IPS-NIHi11 (cell line): ENCODE measurements around the gene ACAP1.
"Not testable (repeated sequence)": the region's sequence is repeated elsewhere in the genome, so short reads cannot be mapped to it uniquely, and the experiment has no call there.

Experiments
- DNase-seq: peaks from one replicate; pipeline ENCODE4 v3.0.0; 2012; ENCODE audit warnings: mixed read lengths, low spot score

ACAP1 gene

DNA sequence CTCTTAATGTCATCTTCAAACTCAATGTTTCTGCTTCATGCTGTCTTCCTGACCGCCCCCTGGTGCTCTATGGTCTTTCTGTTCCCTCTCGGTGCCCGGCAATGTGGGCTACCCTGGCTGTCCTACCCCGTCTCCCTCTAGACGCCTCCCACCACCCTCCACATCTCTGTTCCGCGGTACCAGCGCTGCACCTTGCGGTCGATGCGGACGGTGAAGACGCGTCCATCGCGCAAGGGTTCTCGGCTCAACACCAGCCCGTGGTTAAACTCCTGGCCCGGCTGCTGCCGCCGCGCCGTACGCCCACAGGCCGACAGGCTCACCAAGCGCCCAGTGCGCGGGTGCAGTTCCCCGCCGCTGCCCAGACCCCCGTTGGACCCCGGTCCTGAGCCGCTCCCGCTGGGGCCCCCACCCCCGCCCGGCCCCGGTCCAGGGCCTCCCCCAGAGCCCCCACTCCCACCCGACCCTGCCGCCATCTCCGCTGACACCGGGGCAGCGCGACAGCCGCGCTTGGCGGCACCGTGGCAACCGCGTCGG lies 7.4 kb upstream of the ACAP1 start, which contains the start of gene NEURL4:
Gene NEURL4 (minus strand): TSS at position 496 of the 534 bp plus-strand sequence. CDS start 23 bp downstream, at position 473.
- no peak for DNase-seq

DNA sequence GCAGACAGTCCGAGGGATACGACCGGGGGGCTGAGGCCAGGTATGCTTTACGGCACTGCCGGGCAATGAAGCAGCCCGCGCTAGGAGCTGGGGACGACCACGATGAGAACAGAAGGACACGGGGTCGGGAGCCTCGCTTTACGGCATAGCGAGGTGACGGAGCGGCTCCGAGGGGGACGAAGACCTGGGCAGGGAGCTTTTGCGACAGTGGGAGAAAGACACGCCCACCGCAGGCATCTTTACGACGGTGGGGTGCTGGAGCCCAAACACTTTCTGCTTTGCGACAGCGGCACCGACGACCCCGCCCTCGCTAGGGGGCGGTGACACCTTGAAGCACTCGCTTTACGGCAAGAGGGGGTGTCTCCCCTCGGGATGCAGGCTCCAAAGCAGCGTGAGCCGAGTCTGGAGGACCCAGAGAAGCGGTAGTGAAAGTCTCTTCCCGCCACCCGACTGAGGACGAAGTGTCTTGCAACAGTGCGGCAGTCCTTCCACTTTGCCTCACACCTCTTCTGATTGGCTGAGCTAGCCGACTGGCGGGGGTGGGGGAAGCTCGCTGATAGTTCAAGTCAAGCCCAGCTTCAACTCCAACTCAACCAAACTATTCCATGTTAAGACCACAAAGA lies 6.8 kb upstream of the ACAP1 start:
- peak; percentile 99 for DNase-seq

DNA sequence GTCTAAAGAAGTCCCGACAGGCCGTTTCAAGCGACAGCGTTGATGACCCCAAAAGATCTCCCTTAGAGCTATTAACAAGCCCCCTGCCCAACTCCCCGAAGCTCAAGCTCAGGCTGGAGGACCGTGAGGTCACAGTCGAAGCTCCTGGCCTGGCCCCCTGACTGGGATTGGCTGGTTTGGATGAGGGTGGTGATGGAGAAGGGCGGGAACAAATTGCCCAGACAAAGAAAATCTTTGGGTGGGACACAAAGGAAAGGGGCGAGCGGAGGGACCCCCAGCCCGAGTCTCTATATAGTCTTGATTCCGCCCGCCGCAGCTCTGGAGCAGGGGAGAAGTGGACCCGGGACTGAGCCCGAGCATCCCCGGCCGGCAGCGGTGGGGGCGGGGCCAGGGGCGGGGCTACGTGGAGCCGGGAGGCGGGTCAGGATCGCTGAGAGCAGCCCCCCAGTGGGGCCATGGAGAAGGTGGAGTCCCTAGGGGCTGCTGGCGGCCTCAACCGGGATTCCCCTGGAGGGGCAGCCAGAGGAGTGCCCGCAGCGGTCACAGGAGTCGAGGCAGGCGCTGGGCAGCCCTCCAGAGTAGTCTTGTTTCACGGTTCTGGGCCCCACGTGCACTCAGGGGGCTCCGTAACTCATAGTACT lies 6.2 kb upstream of the ACAP1 start:
- DNase-seq = peak; percentile 92

DNA sequence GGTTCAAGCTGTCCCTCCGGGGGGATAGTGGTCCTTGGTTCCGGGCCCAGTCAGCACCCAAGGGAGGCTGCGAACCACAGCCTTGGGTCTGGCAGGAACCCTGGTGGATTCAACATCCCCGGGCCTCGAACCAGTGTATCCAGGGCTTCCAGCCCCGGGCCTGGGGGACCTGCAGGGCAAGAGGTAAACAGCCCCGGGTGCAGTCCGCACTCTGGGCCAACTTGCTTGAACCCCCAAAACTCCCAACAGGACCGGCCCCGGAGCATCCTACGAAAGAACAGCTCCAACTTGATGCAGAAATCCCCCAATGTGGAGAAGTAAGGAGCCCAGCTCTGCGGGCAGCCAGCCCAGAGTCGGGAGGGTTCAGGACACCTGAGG lies 5.7 kb upstream of the ACAP1 start:
- DNase-seq = no peak

DNA sequence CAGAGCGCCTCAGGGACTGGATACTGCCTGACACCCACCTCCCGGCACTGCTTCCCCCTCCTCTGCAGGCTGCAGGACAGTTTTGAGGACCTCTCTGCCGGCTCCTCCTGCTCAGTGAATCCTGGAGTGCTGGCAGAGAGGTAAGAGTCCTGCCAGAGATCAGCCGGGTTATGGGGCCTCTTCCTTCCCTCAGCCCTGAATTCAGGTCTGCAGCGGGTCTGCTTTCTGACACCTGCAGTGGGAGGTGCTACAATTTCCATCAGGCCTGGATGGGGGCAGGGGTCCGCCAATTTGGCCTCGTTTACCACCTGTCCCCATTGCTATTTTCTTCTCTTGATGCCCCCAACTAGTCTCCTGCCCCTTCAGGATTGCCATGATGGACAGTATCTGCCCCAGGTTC lies 4.2 kb upstream of the ACAP1 start:
- no peak for DNase-seq

DNA sequence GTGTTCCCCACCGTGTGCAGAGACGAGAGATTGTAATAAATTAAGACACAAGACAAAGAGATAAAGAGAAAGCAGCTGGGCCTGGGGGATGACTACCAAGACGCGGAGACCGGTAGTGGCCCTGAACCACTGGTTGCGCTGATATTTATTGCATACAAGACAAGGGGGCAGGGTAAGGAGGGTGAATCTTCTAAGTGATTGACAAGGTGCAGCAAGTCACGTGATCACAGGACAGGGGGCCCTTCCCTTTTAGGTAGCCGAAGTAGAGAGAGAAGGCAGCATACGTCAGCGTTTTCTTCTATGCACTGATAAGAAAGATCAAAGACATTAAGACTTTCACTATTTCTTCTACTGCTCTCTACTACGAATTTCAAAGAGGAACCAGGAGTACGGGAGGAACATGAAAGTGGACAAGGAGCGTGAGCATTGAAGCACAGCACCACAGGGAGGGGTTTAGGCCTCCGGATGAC lies 3.7 kb upstream of the ACAP1 start:
- not testable (repeated sequence) for DNase-seq

DNA sequence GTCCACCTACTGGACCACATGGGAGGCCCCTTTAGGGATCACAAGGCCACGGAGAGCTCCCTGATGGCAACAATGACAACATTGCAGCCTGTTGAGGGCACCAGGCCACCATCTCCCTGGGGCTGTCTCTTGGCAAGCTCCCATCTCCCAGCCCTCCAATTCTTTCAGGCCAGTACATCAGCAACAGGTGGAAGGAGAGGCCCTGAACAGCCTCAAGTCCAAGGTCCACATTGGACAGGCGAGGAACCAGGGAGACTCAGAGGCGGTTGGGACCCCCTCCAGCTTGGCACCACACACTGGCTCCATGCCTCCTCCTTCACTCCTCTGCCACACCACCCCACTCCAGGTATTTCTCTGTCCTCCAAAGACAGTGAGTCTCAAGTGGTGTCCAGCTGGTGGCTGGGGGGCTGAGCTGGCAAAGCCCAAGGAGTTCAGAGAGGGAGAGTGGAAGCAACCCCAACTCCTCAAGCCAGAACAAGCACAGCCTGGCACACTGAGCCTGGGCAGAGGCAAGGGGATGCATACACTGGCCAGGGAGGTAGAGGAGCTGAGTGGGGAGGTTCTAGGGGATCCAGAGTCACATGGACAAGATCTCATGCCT lies 1.3 kb upstream of the ACAP1 start:
- DNase-seq = no peak

DNA sequence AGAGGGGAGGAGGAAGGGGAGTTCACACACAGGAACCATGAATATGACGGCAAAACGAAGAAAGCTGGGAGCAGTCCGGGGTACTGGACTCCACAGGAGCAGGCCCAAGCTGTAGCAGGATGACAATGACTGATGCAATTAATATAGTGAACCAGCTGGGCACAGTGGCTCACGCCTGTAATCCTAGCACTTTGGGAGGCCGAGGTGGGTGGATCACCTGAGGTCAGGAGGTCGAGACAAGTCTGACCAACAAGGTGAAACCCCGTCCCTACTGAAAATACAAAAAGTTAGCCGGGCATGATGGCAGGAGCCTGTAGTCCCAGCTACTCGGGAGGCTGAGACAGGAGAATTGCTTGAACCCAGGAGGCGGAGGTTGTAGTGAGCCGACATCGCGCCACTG lies 564 bp upstream of the ACAP1 start:
- not testable (repeated sequence) for DNase-seq

DNA sequence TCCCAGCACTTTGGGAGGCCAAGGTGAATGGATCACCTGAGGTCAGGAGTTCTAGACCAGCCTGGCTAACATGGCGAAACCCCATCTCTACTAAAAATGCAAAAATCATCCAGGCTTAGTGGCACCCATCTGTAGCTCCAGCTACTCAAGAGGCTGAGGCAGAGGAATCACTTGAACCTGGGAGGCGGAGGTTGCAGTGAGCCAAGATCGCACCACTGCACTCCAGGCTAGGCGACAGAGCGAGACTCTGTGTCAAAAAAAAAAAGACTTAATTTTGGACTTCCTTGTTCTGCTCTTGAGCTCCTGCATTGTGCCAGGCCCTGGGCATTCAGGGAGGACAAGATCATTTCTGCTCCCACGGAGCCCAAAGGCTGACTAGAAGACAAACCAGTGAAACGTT lies 1.3 kb downstream of the ACAP1 start:
- DNase-seq = not testable (repeated sequence)

DNA sequence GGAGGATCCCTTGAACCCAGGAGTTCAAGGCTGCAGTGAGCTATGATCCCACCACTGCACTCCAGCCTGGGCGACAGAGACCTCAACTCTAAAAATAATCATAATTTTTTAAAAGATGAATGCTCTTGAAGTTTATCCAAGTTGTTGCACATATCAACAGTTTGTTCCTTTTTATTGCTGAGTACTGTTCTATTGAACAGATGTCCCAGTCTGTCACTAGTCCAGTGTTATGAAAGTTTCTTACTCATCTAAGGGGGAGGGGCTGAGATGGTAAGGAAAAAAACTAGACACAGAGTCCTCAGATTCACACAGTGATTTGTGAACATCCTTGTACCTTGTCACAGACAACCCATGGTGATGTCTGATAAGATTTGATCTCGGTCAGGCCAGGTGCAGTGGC lies 3.9 kb downstream of the ACAP1 start:
- DNase-seq = no peak

DNA sequence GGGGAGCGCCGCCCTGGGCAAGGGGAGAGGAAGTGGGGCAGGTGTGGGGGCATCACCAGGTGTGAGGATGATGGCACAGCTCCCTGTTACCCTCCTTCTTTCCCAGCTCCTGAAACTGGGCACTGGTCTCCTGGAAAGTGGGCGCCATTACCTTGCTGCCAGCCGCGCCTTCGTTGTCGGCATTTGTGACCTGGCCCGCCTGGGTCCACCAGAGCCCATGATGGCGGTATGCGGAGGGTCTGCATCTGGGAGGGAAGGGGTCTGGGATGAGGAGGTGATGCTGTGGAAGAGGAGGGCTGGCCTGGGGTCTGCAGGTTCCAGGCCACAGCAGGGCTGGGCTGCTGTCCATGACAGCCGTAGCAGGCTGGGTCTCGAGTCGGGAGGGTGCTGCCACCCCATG lies 5.5 kb downstream of the ACAP1 start:
- DNase-seq = no peak

DNA sequence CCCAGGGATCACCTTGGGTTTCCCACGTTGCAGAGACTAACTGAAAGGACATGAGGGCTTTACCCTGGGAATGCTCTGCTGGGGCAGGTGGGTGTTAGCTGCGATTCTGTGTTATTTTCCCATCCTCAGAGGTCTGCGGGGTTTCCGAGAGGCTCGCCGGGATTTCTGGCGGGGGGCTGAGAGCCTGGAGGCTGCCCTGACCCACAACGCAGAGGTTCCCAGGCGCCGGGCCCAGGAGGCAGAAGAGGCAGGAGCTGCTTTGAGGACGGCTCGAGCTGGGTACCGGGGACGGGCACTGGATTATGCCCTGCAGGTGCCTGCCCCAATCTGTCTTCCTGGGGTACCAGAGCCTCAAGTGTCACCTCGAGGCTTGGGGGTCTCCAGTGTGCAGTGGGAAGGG lies 6.9 kb downstream of the ACAP1 start:
- DNase-seq = no peak

DNA sequence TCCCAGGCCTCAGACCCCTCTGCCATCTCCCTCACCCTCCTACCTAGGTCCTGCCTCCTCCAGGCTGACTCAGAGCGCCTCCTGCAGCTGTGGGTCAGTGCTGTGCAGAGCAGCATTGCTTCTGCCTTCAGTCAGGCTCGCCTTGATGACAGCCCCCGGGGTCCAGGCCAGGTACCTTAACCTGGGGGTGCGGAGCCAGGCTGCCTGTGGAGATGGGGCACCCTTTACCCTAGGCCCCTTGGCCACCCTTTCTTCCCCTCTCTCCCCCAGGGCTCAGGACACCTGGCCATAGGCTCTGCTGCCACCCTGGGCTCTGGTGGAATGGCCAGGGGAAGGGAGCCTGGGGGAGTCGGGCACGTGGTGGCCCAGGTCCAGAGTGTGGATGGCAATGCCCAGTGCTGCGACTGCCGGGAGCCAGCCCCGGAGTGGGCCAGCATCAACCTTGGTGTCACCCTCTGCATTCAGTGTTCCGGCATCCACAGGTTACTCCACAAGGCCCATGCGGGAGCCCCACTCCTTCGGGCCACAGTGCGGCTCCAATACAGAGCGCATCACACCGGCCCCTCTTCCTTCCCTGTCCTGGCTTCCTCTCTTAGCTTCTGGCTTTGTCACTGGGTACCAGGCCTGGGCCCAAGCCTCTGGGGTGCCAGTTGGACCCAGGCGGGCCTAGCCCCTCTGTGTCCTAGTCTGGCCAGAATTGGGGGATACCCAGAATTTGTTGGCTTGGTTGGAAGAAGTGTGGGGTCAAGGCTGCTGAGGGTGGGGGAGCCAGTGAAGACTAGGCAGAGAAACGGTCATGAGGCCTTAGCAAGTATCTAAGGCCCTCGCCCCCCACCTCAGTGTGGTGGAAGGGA lies 10.7 kb downstream of the ACAP1 start:
- DNase-seq = no peak

DNA sequence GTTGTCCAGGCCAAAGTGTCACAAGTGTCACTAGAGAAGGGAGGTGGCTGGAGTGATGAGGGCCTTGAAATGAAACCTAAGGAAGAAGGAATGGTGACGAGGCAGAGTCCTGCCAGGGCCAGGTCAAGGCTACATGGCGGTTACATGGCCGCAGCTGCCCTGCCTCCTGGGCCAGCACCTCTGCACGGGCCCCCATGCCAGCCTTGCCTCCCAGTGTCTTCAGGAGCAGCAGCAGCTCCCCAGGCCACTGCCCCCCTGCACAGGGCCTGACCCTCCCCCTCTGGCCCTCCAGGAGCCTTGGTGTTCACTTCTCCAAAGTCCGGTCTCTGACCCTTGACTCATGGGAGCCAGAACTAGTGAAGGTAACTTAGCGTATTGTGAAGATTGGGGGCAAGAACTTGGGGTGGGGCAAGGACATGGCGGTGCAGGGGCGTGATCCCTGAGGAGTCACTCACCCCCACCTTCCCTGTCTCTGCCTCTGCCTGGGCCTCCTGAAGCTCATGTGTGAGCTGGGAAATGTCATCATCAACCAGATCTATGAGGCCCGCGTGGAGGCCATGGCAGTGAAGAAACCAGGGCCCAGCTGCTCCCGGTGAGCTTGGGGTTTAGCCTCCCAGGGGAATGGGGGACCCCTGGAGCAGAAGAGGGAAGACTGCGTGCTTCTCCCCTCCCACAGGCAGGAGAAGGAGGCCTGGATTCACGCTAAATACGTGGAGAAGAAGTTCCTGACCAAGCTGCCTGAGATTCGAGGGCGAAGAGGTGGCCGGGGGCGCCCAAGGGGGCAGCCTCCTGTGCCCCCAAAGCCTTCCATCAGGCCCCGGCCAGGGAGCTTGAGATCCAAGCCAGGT lies 11.5 kb downstream of the ACAP1 start:
- no peak for DNase-seq

DNA sequence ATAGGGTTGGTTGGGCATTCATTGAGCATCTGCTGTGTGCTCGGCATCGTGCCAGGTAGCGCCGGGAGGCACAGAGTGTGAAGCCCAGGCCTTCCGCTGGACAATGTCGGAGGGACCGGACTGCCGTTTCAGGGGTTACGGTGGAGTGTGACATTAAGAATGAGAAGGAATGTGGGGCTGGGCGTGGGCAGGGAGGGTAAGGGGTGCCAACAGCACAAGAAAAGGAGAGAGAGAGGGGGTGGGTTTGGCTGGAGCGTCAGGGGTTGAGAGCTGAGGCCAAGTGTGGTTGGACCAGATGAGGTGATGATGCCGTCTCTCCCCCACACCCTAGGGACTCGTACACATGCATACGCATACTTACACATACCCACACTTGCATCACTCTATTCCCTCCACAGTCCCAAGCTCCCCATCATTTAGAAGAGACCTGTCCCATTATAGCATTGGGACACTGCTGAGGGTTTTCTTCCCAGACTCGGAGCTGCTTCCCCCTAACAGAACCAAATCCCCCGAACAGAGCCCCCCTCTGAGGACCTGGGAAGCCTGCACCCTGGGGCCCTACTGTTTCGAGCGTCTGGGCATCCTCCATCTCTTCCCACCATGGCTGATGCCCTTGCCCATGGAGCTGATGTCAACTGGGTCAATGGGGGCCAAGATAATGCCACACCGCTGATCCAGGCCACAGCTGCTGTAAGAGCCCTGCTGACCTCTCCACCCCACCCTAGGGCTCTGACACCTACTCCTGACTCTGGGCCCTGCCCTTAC lies 12.3 kb downstream of the ACAP1 start:
- DNase-seq = no peak

DNA sequence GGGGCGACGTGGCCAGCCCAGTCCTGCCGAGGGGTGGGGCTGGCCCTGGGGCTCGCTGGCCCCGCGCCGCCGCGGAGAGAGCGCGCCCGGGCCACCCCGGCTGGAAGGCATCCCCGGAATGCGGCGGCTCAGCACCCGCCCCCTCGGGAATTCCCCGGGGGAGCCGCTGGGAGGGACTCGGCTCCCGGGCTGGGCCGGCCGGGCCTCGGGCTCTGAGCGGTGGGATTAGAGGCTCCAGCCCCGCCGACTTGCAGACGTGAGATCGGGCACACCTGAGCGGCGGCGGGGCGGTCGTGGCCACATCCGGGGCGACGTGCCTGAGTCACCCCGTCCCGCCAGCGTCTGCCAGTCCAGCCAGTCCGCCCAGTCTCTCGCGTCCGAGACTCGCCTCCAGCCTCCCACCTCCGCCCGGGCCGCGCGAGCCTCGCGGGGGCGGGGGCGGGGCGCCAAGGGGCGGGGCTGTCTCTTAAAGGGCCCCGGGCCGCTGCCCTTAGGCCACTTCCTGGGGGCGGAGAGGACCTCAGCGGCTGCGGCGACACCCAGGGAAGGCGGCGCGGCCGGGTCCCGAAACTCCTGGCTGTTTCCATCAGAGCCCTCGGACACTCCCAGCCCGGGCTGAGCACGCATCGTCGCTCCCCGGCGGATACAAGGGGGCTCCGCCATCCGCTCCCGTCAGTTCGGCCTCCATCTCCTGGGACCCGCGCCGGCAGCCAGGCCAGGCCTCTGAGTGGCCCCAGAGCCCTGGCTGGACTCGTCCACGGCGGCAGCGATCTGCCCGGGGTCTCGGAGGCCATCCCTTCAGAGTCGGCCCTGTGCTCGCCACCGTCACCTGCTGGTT lies 15.6 kb downstream of the ACAP1 start, which contains the start of gene KCTD11:
Gene KCTD11 (plus strand): TSS at position 498 of the 838 bp plus-strand sequence.
- DNase-seq = peak; percentile 90

DNA sequence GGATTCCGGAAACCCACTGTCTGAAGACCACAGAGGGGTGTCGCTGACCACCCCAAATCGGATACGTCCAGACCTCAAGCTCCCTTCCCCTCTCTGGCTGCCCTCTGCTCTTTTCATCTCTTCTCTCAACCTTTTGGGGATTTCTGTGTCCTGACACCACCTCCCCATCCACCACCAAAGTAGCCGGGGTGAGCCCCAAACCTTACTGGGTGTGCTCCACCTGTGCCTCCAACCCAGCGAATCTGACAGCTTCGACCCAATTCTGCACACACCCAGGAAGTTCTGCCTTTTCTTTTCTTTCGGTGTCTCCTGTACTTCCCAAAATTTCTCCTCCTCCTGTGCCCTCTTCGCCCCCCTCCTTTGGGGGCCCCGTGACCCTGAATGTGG lies 16.2 kb downstream of the ACAP1 start:
- DNase-seq = no peak

DNA sequence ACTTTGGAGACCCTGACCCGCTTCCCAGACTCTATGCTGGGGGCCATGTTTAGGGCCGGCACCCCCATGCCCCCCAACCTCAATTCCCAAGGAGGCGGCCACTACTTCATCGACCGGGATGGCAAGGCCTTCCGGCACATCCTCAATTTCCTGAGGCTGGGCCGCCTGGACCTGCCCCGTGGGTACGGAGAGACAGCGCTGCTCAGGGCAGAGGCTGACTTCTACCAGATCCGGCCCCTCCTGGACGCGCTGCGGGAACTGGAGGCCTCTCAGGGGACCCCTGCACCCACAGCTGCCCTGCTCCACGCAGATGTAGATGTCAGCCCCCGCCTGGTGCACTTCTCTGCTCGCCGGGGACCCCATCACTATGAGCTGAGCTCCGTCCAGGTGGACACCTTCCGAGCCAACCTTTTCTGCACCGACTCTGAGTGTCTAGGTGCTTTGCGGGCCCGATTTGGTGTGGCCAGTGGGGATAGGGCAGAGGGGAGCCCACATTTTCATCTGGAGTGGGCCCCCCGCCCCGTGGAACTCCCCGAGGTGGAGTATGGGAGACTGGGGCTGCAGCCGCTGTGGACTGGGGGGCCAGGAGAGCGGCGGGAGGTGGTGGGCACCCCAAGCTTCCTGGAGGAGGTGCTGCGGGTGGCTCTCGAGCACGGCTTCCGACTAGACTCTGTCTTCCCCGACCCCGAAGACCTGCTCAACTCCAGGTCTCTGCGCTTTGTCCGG lies 16.7 kb downstream of the ACAP1 start:
- DNase-seq = no peak
